HG03565 (cell line): Measurements from ENCODE around the gene HAP1.

Source experiments
- ATAC-seq: cut with Tn5 transposase; IDR thresholded peaks from one replicate; pipeline ENCODE4 v1.9.1; 2021; ENCODE audit warnings: mild to moderate bottlenecking, moderate library complexity; ENCODE audit not compliant: unreplicated experiment

The HAP1 gene

GRCh38 chr17:41763327-41763726, 28.9 kb upstream of the HAP1 start:
- no peak for ATAC-seq

DNA sequence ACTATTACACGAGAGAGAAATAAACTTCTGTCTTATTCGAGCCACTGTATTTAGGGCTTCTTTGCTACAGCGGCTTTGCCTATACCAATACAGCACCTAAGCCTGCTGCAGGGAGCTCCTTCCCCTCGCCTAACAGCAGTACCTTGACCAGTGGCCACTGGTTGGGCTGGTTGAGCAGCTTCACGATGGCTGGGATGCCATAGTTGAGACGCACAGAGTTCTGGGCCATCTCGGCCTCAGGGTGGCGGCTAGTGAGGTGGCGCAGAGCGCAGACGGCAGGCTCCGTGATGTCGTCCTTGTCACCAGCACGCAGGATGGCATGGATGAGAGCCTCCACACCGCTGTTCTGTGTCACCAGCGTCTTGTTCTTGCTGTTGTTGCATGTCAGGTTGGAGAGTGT, 28.4 kb upstream of the HAP1 start:
- ATAC-seq = no peak

GRCh38 chr17:41762391-41762790, 27.9 kb upstream of the HAP1 start:
- ATAC-seq = no peak

DNA sequence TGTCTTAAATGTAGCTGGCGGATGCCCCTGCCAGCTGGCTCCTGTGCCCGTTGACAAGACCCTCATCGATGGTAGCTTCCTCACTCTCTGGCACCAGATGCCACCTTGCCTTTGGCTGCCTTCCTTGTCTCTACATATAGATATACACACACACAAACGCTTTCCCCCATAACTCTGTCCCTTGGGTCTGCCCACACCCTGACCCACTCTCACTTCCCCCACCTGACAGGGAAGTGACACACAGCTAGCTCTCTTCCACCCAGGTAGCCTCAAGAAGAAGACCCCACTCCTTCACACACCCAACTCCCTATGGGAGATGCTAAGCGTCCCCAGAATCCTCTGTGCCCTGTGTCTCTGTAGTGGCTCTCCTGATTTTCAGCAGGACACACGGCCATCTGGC, 26.4 kb upstream of the HAP1 start:
- ATAC-seq = no peak

- no peak for ATAC-seq
These were observed 24.2 kb upstream of the HAP1 start for GRCh38 chr17:41758601-41759000.

DNA sequence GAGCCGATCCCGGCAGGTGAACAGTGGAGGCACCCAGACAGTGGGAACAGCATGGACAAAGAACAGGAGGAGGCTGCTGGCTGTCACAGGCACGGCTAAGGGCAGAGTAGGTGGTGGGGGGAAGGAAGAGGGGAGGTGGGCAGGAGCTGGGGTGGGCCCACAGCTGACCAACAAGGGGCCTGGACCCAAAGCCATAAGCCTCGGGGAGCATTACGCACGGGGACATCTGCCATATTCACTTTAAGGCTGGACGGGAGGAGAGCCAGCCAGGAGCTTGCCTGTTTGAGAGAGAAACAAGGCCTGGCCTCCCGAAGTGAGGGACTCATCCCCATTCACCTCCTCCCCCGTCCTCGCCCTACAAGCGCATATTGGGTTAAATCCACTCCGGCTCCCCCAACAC, 19.6 kb upstream of the HAP1 start:
- ATAC-seq = no peak

- ATAC-seq = no peak
These were observed 16.8 kb upstream of the HAP1 start for GRCh38 chr17:41751288-41751687.

- no peak for ATAC-seq
These were observed 16.4 kb upstream of the HAP1 start for GRCh38 chr17:41750862-41751261.

GRCh38 chr17:41748275-41748674, 13.8 kb upstream of the HAP1 start:
- ATAC-seq = no peak

GRCh38 chr17:41741709-41742108, 7.3 kb upstream of the HAP1 start:
- no peak for ATAC-seq

- no peak for ATAC-seq
These were observed 6.1 kb upstream of the HAP1 start for GRCh38 chr17:41740506-41740905.

- ATAC-seq = no peak
These were observed 5.4 kb upstream of the HAP1 start for GRCh38 chr17:41739661-41740352.

DNA sequence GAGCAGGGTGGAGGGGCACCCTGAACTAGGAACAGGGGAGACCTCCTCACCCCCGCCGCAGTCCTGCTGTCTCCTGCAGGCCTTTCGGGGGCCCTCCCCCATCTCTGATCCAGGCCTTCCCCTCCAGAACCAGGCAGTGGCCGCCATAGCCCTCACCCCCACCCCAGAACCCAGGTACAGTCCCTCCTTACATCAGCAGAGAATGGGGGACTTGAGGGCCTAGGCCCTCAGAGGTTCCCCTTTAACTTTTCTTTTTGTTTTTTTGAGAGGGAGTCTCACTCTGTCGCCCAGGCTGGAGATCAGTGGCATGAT, 4.3 kb upstream of the HAP1 start:
- ATAC-seq = no peak

DNA sequence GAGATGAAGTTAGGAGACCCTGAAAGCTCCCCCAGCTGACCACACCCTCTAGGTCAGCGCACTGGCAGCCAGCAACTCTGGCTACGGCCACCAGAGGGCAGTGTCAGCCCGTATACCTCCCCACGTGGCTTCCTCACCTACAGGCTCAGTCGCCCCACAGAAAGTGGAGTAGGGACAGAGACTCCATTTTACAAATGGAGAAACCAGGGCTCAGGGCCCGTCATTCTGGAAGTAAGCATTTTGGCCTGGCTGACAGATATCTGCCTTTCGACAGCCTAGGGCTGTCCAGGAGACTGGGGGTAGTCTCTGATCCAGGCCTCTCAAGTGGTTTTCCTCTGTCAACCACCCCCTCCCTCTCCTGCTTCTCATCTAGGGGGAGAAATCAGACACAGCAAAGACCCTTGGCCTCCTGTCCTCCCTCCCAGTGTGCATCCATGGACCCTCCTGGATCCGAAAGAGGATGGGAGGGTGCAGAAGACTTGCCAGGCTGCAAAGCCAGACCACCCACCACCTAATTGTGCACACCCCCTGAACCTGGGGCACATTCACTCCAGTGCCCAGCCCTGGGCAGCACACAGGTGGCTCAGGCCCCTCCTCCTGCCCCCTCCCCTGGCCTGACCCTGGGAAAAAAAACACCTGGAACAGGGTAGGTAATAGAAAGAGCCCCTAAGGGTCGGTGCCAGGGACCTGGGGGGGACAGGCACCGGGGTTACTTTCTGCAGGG, 3.8 kb upstream of the HAP1 start:
- ATAC-seq = peak; percentile 46

DNA sequence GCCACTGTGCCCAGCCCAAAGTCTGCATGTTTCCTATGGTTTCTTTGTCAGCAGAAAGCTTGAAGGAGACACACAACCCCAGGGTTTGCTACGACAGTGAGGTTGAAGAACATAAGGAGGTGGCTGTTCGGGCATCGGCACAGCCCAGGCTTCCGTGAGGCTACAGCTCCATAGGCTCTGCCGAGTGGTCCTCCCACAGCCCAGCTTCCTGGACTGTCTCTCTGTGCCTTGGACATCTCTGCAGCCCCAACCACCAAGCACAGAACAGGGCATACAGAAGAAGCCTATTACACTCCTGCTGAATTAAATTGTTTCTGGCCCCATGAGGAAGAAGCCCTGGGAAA, 3.2 kb upstream of the HAP1 start:
- no peak for ATAC-seq

- ATAC-seq = no peak
These were observed 2.7 kb upstream of the HAP1 start for GRCh38 chr17:41736983-41737679.

DNA sequence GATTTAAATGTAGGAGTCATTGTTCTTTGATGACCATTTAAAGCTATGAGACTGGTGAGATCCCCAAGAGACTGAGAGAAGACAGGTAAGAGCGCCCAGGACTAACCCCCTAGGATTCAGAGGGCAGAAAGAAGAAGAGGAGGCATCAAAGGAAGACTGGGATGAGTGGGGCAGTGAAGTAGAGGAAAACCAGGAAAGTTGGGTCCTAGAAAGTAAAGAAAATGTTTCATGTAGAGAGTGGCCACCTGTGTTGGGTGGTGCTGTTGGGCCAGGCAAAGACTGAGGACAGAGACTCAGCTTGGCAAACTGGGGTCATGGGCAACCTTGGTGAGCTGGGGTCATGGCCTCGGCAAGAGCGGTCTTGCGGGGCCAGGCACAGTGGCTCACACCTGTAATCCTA, 1.3 kb upstream of the HAP1 start:
- no peak for ATAC-seq

- no peak for ATAC-seq
These were observed 488 bp upstream of the HAP1 start for GRCh38 chr17:41734949-41735313.

DNA sequence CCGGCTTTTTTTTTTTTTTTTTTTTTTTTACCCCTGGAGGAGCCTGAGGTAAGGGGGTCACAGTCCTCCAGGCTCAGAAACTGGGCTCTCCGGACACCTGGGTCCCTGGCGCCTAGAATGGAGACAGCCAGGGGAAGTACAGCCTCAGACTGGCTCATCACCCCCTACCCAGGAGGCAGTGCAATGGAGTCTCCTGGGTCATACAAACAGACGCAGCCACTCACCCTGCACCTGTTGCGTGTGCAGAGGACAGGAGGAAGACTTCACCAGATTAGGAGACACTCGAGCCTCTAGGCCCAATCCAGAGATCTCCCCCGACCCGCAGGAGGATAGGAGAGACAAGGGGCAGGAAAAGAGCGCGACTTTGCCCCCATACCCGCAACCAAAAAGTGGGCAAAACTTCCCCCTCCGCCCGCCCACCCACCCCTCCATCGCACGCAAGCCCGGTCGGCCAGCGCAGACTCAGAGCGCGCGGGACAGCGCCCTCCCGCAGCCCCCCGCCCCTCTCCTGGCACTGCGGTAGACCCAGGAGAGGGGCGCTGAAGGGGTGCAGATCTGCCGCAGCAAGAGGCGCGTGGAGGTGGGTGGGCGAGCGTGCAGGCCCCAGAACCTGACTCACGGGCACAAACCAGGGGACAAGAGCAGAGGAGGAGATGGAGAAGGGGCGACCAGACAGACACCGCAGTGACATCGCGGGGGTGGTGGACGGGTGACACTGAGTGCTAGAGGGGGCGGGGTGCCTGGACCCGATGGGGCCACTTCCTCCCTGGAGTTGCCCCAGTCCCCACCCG, 900 bp downstream of the HAP1 start:
- ATAC-seq = no peak

- no peak for ATAC-seq
These were observed 2.6 kb downstream of the HAP1 start for GRCh38 chr17:41731836-41732235.

DNA sequence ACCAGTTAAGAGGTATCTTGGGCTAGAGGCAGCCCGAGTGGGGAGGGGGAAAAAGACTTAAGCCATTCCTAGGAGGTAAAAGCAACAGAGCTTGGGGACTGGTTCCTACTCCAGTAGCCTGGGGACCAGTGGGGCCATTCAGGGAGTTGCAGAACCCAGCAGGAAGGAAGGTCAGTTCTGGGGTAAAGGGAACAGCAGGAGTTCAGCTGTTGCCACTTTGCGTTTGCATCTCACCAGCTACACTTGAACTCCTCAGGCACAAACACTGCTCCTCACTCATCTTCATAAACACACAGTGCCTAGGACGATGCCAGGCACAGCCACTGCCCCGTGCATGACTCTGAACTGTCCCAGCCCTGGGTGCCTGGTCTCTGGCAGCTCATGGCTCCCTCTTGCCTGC, 4.0 kb downstream of the HAP1 start:
- no peak for ATAC-seq

DNA sequence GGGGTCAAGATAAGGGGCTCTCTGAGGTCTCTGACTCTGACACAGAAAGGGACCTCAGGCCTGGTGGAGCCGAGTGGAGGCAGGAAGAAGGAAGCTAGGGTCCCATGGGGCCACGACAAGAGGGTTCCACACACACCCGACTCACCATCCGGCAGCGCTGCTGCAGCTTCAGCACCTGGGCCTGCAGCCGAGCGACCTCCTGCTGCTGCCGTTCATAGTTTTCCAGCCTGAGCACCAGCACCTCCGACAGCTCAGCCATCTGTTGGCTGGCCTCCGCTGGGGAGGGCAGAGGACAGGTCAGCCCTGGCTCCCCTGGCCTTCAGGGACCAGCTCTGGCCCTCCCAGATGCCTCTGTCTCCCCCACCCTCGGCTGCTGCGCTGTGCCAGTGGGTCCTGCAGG, 6.4 kb downstream of the HAP1 start:
- no peak for ATAC-seq
